Mesenchymal stem cell (in vitro differentiated cells and primary cell): ENCODE data around the gene BRSK2.

Experiments
- DNase-seq: peaks from one replicate; pipeline ENCODE4 v3.0.0-alpha.2; 2013
- H2AFZ ChIP-seq: one replicate; pipeline ENCODE4 v1.6.1; 2013; ENCODE audit warnings: low read depth, mild to moderate bottlenecking, control low read depth, inconsistent platforms, low read length, moderate library complexity
- H2AK5ac ChIP-seq: 2 replicates; pipeline ENCODE4 v1.6.1; 2013; ENCODE audit warnings: low read length, moderate library complexity, mild to moderate bottlenecking, inconsistent platforms; ENCODE audit not compliant: severe bottlenecking
- H2BK120ac ChIP-seq: one replicate; pipeline ENCODE4 v1.6.1; 2013; ENCODE audit warnings: low read depth, mild to moderate bottlenecking, inconsistent platforms, low read length, moderate library complexity
- H2BK12ac ChIP-seq, 2 experiments: one replicate each; pipeline ENCODE4 v1.6.1; 2013; ENCODE audit warnings: inconsistent platforms in 2 of 2, low read length in 2 of 2, mild to moderate bottlenecking in 2 of 2, moderate library complexity in 2 of 2, control low read depth in 1 of 2
- H2BK15ac ChIP-seq: one replicate; pipeline ENCODE4 v1.6.1; 2013; ENCODE audit warnings: mild to moderate bottlenecking, low read depth, inconsistent platforms; ENCODE audit not compliant: poor library complexity, severe bottlenecking
- H2BK5ac ChIP-seq: 2 replicates; pipeline ENCODE4 v1.6.1; 2013; ENCODE audit warnings: low read depth, mild to moderate bottlenecking, low read length, control low read depth, inconsistent platforms; ENCODE audit not compliant: poor library complexity, severe bottlenecking
- H3K14ac ChIP-seq, 2 experiments: one replicate each; pipeline ENCODE4 v1.6.1; 2013; ENCODE audit warnings: inconsistent platforms in 2 of 2, low read length in 2 of 2, control low read depth in 1 of 2, mild to moderate bottlenecking in 1 of 2, moderate library complexity in 1 of 2
- H3K18ac ChIP-seq, 2 experiments: one replicate each; pipeline ENCODE4 v1.6.1; 2013; ENCODE audit warnings: inconsistent platforms in 2 of 2, low read length in 2 of 2, control low read depth in 1 of 2, low read depth in 1 of 2, mild to moderate bottlenecking in 1 of 2
- H3K23ac ChIP-seq, 2 experiments: one replicate each; pipeline ENCODE4 v1.6.1; 2013; ENCODE audit warnings: inconsistent platforms in 2 of 2, low read length in 2 of 2, mild to moderate bottlenecking in 2 of 2, moderate library complexity in 2 of 2, control low read depth in 1 of 2
- H3K27ac ChIP-seq: 2 replicates; pipeline ENCODE4 v1.5.1; 2013; ENCODE audit warnings: mild to moderate bottlenecking, moderate library complexity, low read length, control low read depth, inconsistent platforms; ENCODE audit not compliant: poor library complexity, severe bottlenecking
- H3K27me3 ChIP-seq, 2 experiments: 2 replicates each; pipeline versions ENCODE4 v1.6.1 to v1.7.0; 2013; ENCODE audit warnings: low read length in 2 of 2, mild to moderate bottlenecking in 2 of 2, moderate library complexity in 2 of 2, control low read depth in 1 of 2, inconsistent platforms in 1 of 2; ENCODE audit not compliant: control insufficient read depth in 1 of 2, insufficient read depth in 1 of 2
- H3K36me3 ChIP-seq, 2 experiments: 2 replicates each; pipeline versions ENCODE4 v1.6.1 to v1.7.0; 2013; ENCODE audit warnings: low read length in 2 of 2, control low read depth in 1 of 2, inconsistent platforms in 1 of 2, low read depth in 1 of 2, mild to moderate bottlenecking in 1 of 2; ENCODE audit not compliant: insufficient read depth in 2 of 2, control insufficient read depth in 1 of 2
- H3K4ac ChIP-seq, 2 experiments: one replicate each; pipeline ENCODE4 v1.6.1; 2013; ENCODE audit warnings: inconsistent platforms in 2 of 2, low read length in 2 of 2, mild to moderate bottlenecking in 2 of 2, moderate library complexity in 2 of 2, control low read depth in 1 of 2, low read depth in 1 of 2
- H3K4me1 ChIP-seq: 2 replicates; pipeline ENCODE4 v1.6.1; 2013; ENCODE audit warnings: low read depth, low read length, control low read depth; ENCODE audit not compliant: control insufficient read depth, insufficient read depth
- H3K4me2 ChIP-seq: 2 replicates; pipeline ENCODE4 v1.6.1; 2013; ENCODE audit warnings: low read length, mild to moderate bottlenecking, inconsistent platforms; ENCODE audit not compliant: poor library complexity, severe bottlenecking
- H3K4me3 ChIP-seq, 2 experiments: 2 replicates each; pipeline versions ENCODE4 v1.5.1 to v1.7.0; 2013; ENCODE audit warnings: low read length in 2 of 2, mild to moderate bottlenecking in 2 of 2, control low read depth in 1 of 2, low read depth in 1 of 2; ENCODE audit not compliant: insufficient read depth in 1 of 2
- H3K79me1 ChIP-seq: replicated peaks from 2 replicates; pipeline ENCODE4 v1.6.1; 2013; ENCODE audit warnings: mild to moderate bottlenecking, control low read depth, low read length, inconsistent platforms; ENCODE audit not compliant: poor library complexity, severe bottlenecking
- H3K9ac ChIP-seq: 2 replicates; pipeline ENCODE4 v1.7.0; 2013; ENCODE audit warnings: mild to moderate bottlenecking, low read length, moderate library complexity
- H3K9me3 ChIP-seq: 2 replicates; pipeline ENCODE4 v1.7.0; 2013; ENCODE audit warnings: mild to moderate bottlenecking, low read length; ENCODE audit not compliant: control insufficient read depth
- H4K8ac ChIP-seq: one replicate; pipeline ENCODE4 v1.6.1; 2013; ENCODE audit warnings: inconsistent platforms, mild to moderate bottlenecking, low read length, moderate library complexity
- H4K91ac ChIP-seq: one replicate; pipeline ENCODE4 v1.6.1; 2013; ENCODE audit warnings: mild to moderate bottlenecking, low read length, inconsistent platforms
- WGBS: methylation state at CpG from one replicate; pipeline ENCODE4 v1.1.7; 2013; ENCODE audit warnings: mixed read lengths; 5-methylcytosine and 5-hydroxymethylcytosine counted together

The BRSK2 gene

DNA sequence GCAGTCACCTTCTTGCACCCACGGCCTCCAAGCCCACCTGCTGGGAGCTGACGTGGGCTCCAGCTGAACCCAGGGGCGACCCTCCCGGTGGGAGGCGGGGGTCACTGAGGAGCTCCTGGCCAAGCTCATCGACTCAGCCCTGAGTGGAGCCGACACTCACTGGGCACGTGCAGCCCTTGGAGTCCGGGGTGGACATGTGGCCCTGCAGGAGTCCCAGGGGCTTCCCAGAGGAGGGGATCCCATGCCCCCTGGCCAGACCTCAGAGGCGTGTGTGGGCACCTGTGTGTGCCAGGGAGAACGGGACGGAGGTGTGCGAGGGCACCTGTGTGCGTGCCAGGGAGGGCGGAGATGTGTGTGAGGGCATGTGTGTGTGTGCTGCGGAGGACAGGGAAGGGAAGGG lies 20.8 kb upstream of the BRSK2 start:
- no peak overlapping the region for H3K4me2 ChIP-seq
- peaks cover 23% of the 10 kb centered on the region for H3K9me3 ChIP-seq
- H3K18ac ChIP-seq, result no peak overlapping the region
- peaks cover 10% of the 10 kb centered on the region for H3K4me1 ChIP-seq
- H3K27me3 ChIP-seq, result peaks cover 22 to 25% of the 10 kb centered on the region in 2 experiments
- H3K4me3 ChIP-seq, result no peak overlapping the region
- no peaks in the 10 kb centered on the region for H3K36me3 ChIP-seq
- no peak overlapping the region for H3K14ac ChIP-seq
- no peaks in the 10 kb centered on the region for H3K79me1 ChIP-seq
- no peak overlapping the region for H3K27ac ChIP-seq
- no peak overlapping the region for H3K4ac ChIP-seq
- H2BK120ac ChIP-seq, result no peak overlapping the region
- no peak overlapping the region for H2AK5ac ChIP-seq
- no peak overlapping the region for H4K8ac ChIP-seq
- no peak overlapping the region for H2BK5ac ChIP-seq
- H4K91ac ChIP-seq, result no peak overlapping the region
- H2BK12ac ChIP-seq, result no peak overlapping the region
- 84% methylated on average over 16 of the region's 16 CpGs for WGBS
- H2BK15ac ChIP-seq, result no peak overlapping the region
- no peak overlapping the region for H3K9ac ChIP-seq
- H3K23ac ChIP-seq, result no peak overlapping the region
- no peak for DNase-seq
- no peak overlapping the region for H2AFZ ChIP-seq

DNA sequence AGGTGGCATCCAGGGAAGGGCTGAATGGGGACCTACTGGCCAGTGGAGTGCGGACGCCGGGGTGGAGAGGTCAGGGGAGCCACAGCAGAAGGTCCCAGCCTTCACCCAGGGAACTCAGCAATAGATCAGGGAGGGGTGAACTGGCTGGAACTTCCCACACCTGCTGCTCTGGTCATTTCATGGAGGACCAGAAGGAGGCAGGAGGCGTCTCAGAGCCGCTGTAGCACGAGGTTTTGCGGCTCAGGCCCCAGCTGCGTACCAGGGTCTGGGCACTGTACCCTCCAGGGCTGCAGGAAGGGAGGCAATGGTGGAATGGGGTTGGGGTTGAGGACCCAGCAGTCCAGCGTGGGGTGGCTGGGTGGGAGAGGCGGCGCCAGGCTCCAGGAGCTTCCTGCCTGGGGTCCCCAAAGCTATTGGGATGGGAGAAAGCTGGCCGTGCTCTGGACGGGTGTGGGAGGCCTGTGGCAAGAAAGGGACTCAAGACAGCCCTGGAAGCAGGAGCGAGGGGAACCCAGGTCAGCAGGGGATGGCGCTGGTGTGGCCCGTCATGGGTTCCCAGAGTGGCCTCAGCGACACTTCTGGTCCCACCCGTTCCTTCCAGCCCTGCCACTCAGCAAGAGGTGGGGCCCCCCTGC lies 20.2 kb upstream of the BRSK2 start:
- no peak overlapping the region for H2BK12ac ChIP-seq
- H3K27me3 ChIP-seq, result peaks cover 26 to 27% of the 10 kb centered on the region in 2 experiments
- peaks cover 15% of the 10 kb centered on the region for H3K4me1 ChIP-seq
- no peak overlapping the region for H4K8ac ChIP-seq
- no peak overlapping the region for H3K27ac ChIP-seq
- no peak overlapping the region for H3K14ac ChIP-seq
- peaks cover 19% of the 10 kb centered on the region for H3K9me3 ChIP-seq
- H3K4me3 ChIP-seq, result no peak overlapping the region
- H3K4me2 ChIP-seq, result no peak overlapping the region
- no peak overlapping the region for H3K9ac ChIP-seq
- no peaks in the 10 kb centered on the region for H3K79me1 ChIP-seq
- no peak overlapping the region for H3K4ac ChIP-seq
- no peak overlapping the region for H2AK5ac ChIP-seq
- no peak overlapping the region for H2AFZ ChIP-seq
- no peak overlapping the region for H3K18ac ChIP-seq
- H4K91ac ChIP-seq, result no peak overlapping the region
- H2BK5ac ChIP-seq, result no peak overlapping the region
- no peaks in the 10 kb centered on the region for H3K36me3 ChIP-seq
- 87% methylated on average over 18 of the region's 18 CpGs for WGBS
- no peak for DNase-seq
- no peak overlapping the region for H2BK15ac ChIP-seq
- H3K23ac ChIP-seq, result no peak overlapping the region
- no peak overlapping the region for H2BK120ac ChIP-seq

DNA sequence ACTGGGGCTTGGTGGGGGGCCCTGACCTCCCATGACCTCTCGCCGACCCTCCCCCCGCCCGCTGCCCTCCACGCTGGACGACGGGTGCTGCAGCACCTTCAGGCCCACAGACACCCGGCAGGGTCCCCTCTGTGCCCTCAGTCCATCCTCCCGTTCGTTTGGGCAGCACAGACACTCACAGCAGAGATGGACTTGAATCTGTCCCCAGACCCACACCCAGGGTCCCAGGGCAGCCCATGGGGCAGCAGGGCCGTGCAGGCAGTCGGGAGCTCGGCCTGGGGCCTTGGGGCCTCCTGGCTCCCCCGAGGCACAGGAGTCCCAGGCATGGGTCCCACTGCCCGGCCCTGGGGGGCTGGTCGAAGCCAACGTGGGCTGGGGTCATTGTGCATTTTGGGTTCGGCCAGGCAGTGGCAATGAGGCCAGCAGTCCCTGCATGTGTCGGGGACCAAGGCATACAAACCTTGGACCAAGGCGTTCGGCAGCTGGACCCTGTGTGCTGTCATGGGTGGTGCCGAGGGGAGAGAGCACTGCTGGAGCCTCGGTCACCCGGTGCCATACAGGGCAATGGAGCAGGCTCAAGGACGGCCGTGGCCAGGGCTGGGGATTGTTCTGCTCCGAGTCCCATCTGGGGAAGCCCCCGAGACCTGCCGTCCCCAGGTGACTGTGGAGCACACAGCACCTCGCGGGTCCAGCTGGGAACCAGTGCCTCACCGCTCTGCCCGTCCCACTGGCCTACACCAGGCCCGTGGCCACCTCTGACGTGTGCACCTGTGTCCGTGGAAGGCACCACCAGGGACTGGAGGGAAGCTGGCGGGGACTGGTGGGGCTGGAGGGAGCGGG lies 19.3 kb upstream of the BRSK2 start:
- no peak overlapping the region for H3K4ac ChIP-seq
- no peak overlapping the region for H3K9ac ChIP-seq
- no peak overlapping the region for H2BK12ac ChIP-seq
- no peak overlapping the region for H2BK5ac ChIP-seq
- H3K9me3 ChIP-seq, result peaks cover 11% of the 10 kb centered on the region
- H2AK5ac ChIP-seq, result no peak overlapping the region
- H2BK120ac ChIP-seq, result no peak overlapping the region
- H2AFZ ChIP-seq, result no peak overlapping the region
- H3K4me3 ChIP-seq, result peak overlapping the region in 1 of 2 experiments; percentile 20
- H3K18ac ChIP-seq, result no peak overlapping the region
- H3K27me3 ChIP-seq, result peaks cover 32 to 35% of the 10 kb centered on the region in 2 experiments
- WGBS, result 88% methylated on average over 38 of the region's 38 CpGs
- H3K23ac ChIP-seq, result no peak overlapping the region
- no peak overlapping the region for H2BK15ac ChIP-seq
- peaks cover 16% of the 10 kb centered on the region for H3K4me1 ChIP-seq
- no peak overlapping the region for H3K4me2 ChIP-seq
- no peaks in the 10 kb centered on the region for H3K79me1 ChIP-seq
- no peak for DNase-seq
- H4K8ac ChIP-seq, result no peak overlapping the region
- no peak overlapping the region for H4K91ac ChIP-seq
- no peak overlapping the region for H3K14ac ChIP-seq
- no peaks in the 10 kb centered on the region for H3K36me3 ChIP-seq
- no peak overlapping the region for H3K27ac ChIP-seq

DNA sequence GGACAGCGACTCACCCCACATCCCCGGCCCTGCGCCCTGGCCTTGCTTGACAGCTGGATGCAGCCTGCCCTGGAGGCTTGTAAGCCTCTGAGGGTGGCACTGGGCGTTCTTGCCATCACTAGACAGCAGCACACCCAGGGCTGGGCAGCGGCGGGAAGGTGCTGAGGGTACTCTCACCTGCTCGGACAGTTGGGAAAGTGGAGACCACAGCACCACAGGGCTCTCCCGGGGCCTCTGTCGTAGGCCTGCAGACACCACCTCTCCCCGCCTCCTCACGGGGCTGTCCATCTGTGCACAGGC lies 18.8 kb upstream of the BRSK2 start:
- Histone ChIP-seq H4K91ac (no peak overlapping the region), H3K27me3 (peaks cover 38 to 40% of the 10 kb centered on the region in 2 experiments), H3K27ac (no peak overlapping the region), H3K9ac (no peak overlapping the region), H3K23ac (no peak overlapping the region), H2BK5ac (no peak overlapping the region), H3K18ac (no peak overlapping the region), H4K8ac (no peak overlapping the region), H2AFZ (no peak overlapping the region), H2BK120ac (no peak overlapping the region), H3K4me3 (no peak overlapping the region), H3K4me1 (peaks cover 18% of the 10 kb centered on the region), H2AK5ac (no peak overlapping the region), H3K14ac (no peak overlapping the region), H3K4me2 (no peak overlapping the region), H2BK15ac (no peak overlapping the region), H3K9me3 (peaks cover 6% of the 10 kb centered on the region), H3K36me3 (no peaks in the 10 kb centered on the region), H2BK12ac (no peak overlapping the region), H3K4ac (no peak overlapping the region), H3K79me1 (no peaks in the 10 kb centered on the region)
- WGBS, result 90% methylated on average over 11 of the region's 11 CpGs
- DNase-seq, result no peak
